GM12878 (cell line): ENCODE data around the gene KRT10. TPM values are rescaled to one million over a fixed set of nuclear protein-coding genes. Genes with fewer than 3 reads are reported as not detected.

ENCODE experiments used
- ATAC-seq: fragments of 200-7000 bp; cut with Tn5 transposase; 3 replicates; pipeline ENCODE4 v1.9.1; 2020; ENCODE audit warnings: mild to moderate bottlenecking, moderate library complexity
- BruUV-seq: library from RNA; stranded (reverse); fragments of 400-500 nt; replicated peaks from 2 replicates; lab custom pipeline; 2021; lab: Mats Ljungman, UMichigan
- CTCF ChIA-PET: fragments of 300-600 bp; sonication (Branson Sonifier 250); formaldehyde crosslinking; extraction: SDS; loops from one replicate; lab custom pipeline; 2021; ENCODE audit warnings: inconsistent platforms; lab: Yijun Ruan, JAX
- POLR2A ChIA-PET: fragments of 350-600 bp; formaldehyde crosslinking; extraction: SDS; loops from one replicate; lab custom pipeline; 2021; ENCODE audit warnings: inconsistent platforms; lab: Charles Lee
- RAD21 ChIA-PET: fragments of 300-600 bp; sonication (Branson Sonifier 250); formaldehyde crosslinking; loops from one replicate; lab custom pipeline; 2023; ENCODE audit warnings: antibody characterized with exemption; ENCODE audit not compliant: unreplicated experiment; lab: Charles Lee
- SMC1A ChIA-PET: fragments of 300-600 bp; sonication (Branson Sonifier 250); formaldehyde crosslinking; loops from one replicate; lab custom pipeline; 2023; ENCODE audit not compliant: unreplicated experiment, uncharacterized antibody; lab: Charles Lee
- DNase-seq: peaks from one replicate; pipeline ENCODE4 v3.0.0-alpha.2; 2011; ENCODE audit warnings: low read depth, low spot score
- FAIRE-seq: peaks from 3 replicates; lab custom pipeline; 2011; peaks lifted over from hg19 to GRCh38; lab: Jason Lieb, UNC
- H2AFZ ChIP-seq: 2 replicates; pipeline ENCODE4 v1.6.0; 2011; ENCODE audit warnings: low read depth, low read length, control low read depth; ENCODE audit not compliant: control insufficient read depth
- H3K27ac ChIP-seq: 2 replicates; pipeline ENCODE4 v1.5.1; 2011; ENCODE audit warnings: control low read depth; ENCODE audit not compliant: control insufficient read depth, insufficient read depth
- H3K27me3 ChIP-seq, 2 experiments: replicated peaks in 1 of 2; 2 replicates each; pipeline versions ENCODE4 v1.6.0 to v1.6.1; 2011; ENCODE audit warnings: low read length in 1 of 2; ENCODE audit not compliant: control insufficient read depth in 2 of 2, insufficient read depth in 2 of 2
- H3K36me3 ChIP-seq, 2 experiments: 2 replicates each; pipeline ENCODE4 v1.5.1; 2011; ENCODE audit warnings: low read length in 1 of 2; ENCODE audit not compliant: control insufficient read depth in 2 of 2, insufficient read depth in 2 of 2
- H3K4me1 ChIP-seq: 2 replicates; pipeline ENCODE4 v1.6.1; 2011; ENCODE audit warnings: mild to moderate bottlenecking, low read length, moderate library complexity, mixed read lengths; ENCODE audit not compliant: control insufficient read depth, insufficient read depth
- H3K4me2 ChIP-seq: 2 replicates; pipeline ENCODE4 v1.6.0; 2011; ENCODE audit warnings: control low read depth; ENCODE audit not compliant: control insufficient read depth, insufficient read depth
- H3K4me3 ChIP-seq: fragments of 200-600 bp; sonication (generic); 2 replicates; pipeline ENCODE4 v1.5.1; 2016
- H3K79me2 ChIP-seq: 2 replicates; pipeline ENCODE4 v1.6.0; 2011; ENCODE audit warnings: low read length; ENCODE audit not compliant: control insufficient read depth, insufficient read depth
- H3K9ac ChIP-seq: 2 replicates; pipeline ENCODE4 v1.8.0; 2011; ENCODE audit warnings: low read length, control low read depth, mixed read lengths; ENCODE audit not compliant: control insufficient read depth, insufficient read depth
- H3K9me3 ChIP-seq: replicated peaks from 3 replicates; pipeline ENCODE4 v1.5.1; 2011; ENCODE audit warnings: mild to moderate bottlenecking, low read length; ENCODE audit not compliant: control insufficient read depth, insufficient read depth
- H4K20me1 ChIP-seq: 2 replicates; pipeline ENCODE4 v1.6.0; 2011; ENCODE audit not compliant: control insufficient read depth, insufficient read depth
- EZH2 ChIP-seq: IDR thresholded peaks from 2 replicates; pipeline ENCODE4 v1.6.1; 2012; ENCODE audit warnings: low read depth, mild to moderate bottlenecking, control low read depth, inconsistent platforms, low read length, borderline replicate concordance; ENCODE audit not compliant: control insufficient read depth
- MXI1 ChIP-seq: fragments of 150-350 bp; IDR thresholded peaks from 2 replicates; pipeline ENCODE4 v1.6.1; 2011; ENCODE audit warnings: low read depth, mild to moderate bottlenecking, inconsistent platforms, low read length, improper control_type of control experiment
- MYB ChIP-seq: fragments of 150-350 bp; IDR thresholded peaks from 2 replicates; pipeline ENCODE4 v1.6.1; 2014; ENCODE audit warnings: mild to moderate bottlenecking, low read depth, low read length, borderline replicate concordance
- NR2F1 ChIP-seq: fragments of 450-650 bp; conservative IDR thresholded peaks from 2 replicates; pipeline ENCODE4 v1.6.1; 2017; ENCODE audit warnings: mild to moderate bottlenecking
- RAD51 ChIP-seq: fragments of 450-650 bp; IDR thresholded peaks from 2 replicates; pipeline ENCODE4 v1.6.1; 2016; ENCODE audit warnings: moderate library complexity, mild to moderate bottlenecking, inconsistent platforms
- SIN3A ChIP-seq: IDR thresholded peaks from 2 replicates; pipeline ENCODE4 v1.6.1; 2012; ENCODE audit warnings: low read depth, low read length, improper control_type of control experiment
- SMARCA5 ChIP-seq: fragments of 450-650 bp; IDR thresholded peaks from 2 replicates; pipeline ENCODE4 v1.6.1; 2017; ENCODE audit warnings: mild to moderate bottlenecking
- ZNF217 ChIP-seq: fragments of 450-650 bp; IDR thresholded peaks from 2 replicates; pipeline ENCODE4 v1.6.1; 2017; ENCODE audit warnings: antibody characterized with exemption, mild to moderate bottlenecking
- ZNF274 ChIP-seq: IDR thresholded peaks from one replicate; pipeline ENCODE4 v1.8.0; 2011; ENCODE audit not compliant: insufficient read length, insufficient read depth
- ZSCAN29 ChIP-seq: fragments of 450-650 bp; IDR thresholded peaks from 2 replicates; pipeline ENCODE4 v1.6.1; 2017; ENCODE audit warnings: mild to moderate bottlenecking, moderate library complexity
- WGBS: methylation state at CpG from one replicate; pipeline ENCODE4 v1.1.6; 2016; ENCODE audit warnings: low lambda C conversion rate; ENCODE audit not compliant: insufficient replicate concordance, insufficient coverage; ENCODE audit errors: missing lambda C conversion rate; 5-methylcytosine and 5-hydroxymethylcytosine counted together
- in situ Hi-C: fragments of 300-500 bp; cut with MboI; formaldehyde crosslinking; loops from 9 replicates; pipeline ENCODE4 v1.14.3; 2018; ENCODE audit warnings: mixed read lengths
- intact Hi-C: fragments of 100-400 bp; cut with micrococcal nuclease; formaldehyde crosslinking; loops from one replicate; pipeline ENCODE4 v1.14.2; 2022; ENCODE audit not compliant: unreplicated experiment
- polyA plus RNA-seq, 11 experiments: library from polyadenylated mRNA; depleted of rRNA in 4 of 11; unstranded in 6 of 11; stranded (reverse) in 5 of 11; fragments of >200 nt; fragmentation: Nextera tagmentation in 4 of 11; fragmentation: Illumina TruSeq in 1 of 11; extraction: Ambion mirVana in 4 of 11; extraction: Trizol in 1 of 11; gene quantifications; 1 replicate in 1 of 11; 2 replicates in 10 of 11; pipeline versions ENCODE4 v1.2.1 to v1.2.3, GENCODE V29; 2011 to 2016; ENCODE audit warnings: inconsistent platforms in 2 of 11, missing spikeins in 2 of 11, low read depth in 1 of 11
- total RNA-seq, 4 experiments: library from RNA; depleted of rRNA in 3 of 4; stranded (reverse); fragments of >200 nt in 3 of 4; fragmentation: Illumina TruSeq in 1 of 4; extraction: Trizol in 1 of 4; gene quantifications; 2 replicates each; pipeline versions ENCODE4 v1.2.1 to v1.2.3, GENCODE V29; 2013 to 2021
- TF ChIP-seq, protein P1 (sequence below): IDR thresholded peaks from 2 replicates; pipeline ENCODE4 v1.6.1; 2012; ENCODE audit warnings: improper control_type of control experiment, low read depth, low read length; ENCODE audit not compliant: insufficient replicate concordance
- TF ChIP-seq, protein P2 (sequence below): fragments of 450-650 bp; IDR thresholded peaks from 2 replicates; pipeline ENCODE4 v1.6.1; 2017; ENCODE audit warnings: low read depth, mild to moderate bottlenecking, moderate library complexity

KRT10 gene
- total and polyA plus RNA-seq, 10 of the 15 experiments (the other 5 are each of a cell fraction or from before 2014, with no cell fraction given) = 10.8 to 98.5 (median 23.9) TPM

DNA sequence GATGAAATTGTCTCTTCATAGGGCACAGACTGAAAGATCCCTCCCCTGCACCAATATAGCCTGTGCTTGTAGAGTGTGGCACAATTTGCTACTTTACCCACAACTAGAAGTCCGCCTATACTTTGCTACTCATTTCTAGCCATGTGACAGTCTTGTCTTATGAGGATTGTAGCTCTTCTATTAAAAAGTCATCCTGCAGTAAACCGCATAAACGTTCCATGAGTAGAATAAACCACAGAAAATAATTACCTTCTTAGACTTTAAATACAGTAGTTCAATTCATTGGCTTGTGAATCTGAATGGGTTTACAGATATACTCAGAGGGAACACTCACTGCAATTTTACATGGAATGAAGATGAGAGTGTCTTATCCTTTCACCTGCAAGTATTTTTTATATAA lies 44.4 kb downstream of the KRT10 start:
- POLR2A ChIA-PET = no interaction called here
- TF ChIP-seq SIN3A (no peak), RAD51 (no peak), ZSCAN29 (no peak), EZH2 (no peak)
- Histone ChIP-seq H3K27me3 (peaks cover 0 to 6% of the 10 kb centered on the region in 2 experiments; a peak in 1 of 4 replicates), H3K4me3 (no peak overlapping the region), H3K9me3 (no peaks in the 10 kb centered on the region), H3K4me2 (no peak overlapping the region), H2AFZ (no peak overlapping the region), H3K9ac (no peak overlapping the region), H4K20me1 (no peaks in the 10 kb centered on the region), H3K36me3 (no peaks in the 10 kb centered on the region), H3K79me2 (no peaks in the 10 kb centered on the region), H3K27ac (no peak overlapping the region), H3K4me1 (no peaks in the 10 kb centered on the region)
- DNase-seq (no peak), ATAC-seq (no peak), FAIRE-seq (no peak)
- 46% methylated on average over 3 of the region's 3 CpGs for WGBS
- no TSS peak for BruUV-seq
- RAD21 ChIA-PET = no interaction called here
- CTCF ChIA-PET = interaction anchor here (1.0 kb wide), 1 partner anchor 889 kb away, joined by 3 read pairs; no protein-coding TSS in a partner anchor
- SMC1A ChIA-PET = no interaction called here
- intact Hi-C loops = loop anchor here (5.0 kb wide), 1 partner anchor 101 kb away; no protein-coding TSS in a partner anchor
- in situ Hi-C loops = no loop called here

DNA sequence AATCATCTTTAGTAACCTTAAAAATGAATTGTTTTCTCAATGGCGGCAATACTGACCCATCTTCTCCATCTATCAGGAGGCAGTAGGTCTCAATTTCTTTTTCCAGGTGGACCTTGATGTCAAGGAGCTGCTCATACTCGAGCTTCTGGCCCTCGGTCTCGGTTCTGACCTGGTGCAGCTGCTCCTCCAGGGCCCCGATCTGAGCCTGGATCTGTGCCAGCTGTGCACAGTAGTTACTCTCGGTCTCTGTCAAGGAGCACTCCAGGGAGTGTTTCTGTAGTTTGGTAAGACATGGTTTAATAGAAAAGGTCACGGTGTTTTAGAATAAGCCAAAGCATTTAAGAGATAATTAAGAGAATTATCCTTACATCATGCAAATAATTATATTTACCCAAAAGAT lies 45.0 kb downstream of the KRT10 start:
- CTCF ChIA-PET = interaction anchor here (1.0 to 1.4 kb wide), 2 partner anchors 137 to 890 kb away, joined by 3 to 4 read pairs; no protein-coding TSS in a partner anchor
- ATAC-seq = no peak
- no peak for FAIRE-seq
- Histone ChIP-seq H3K4me3 (no peak overlapping the region), H3K4me2 (no peak overlapping the region), H2AFZ (no peak overlapping the region), H3K9ac (no peak overlapping the region), H3K4me1 (no peaks in the 10 kb centered on the region), H3K27me3 (peaks cover 0 to 6% of the 10 kb centered on the region in 2 experiments; a peak in 1 of 4 replicates), H3K36me3 (no peaks in the 10 kb centered on the region), H3K9me3 (no peaks in the 10 kb centered on the region), H4K20me1 (no peaks in the 10 kb centered on the region), H3K27ac (no peak overlapping the region), H3K79me2 (no peaks in the 10 kb centered on the region)
- POLR2A ChIA-PET = no interaction called here
- 21% methylated on average over 7 of the region's 7 CpGs for WGBS
- DNase-seq = no peak
- intact Hi-C loops = loop anchor here (5.0 kb wide), 1 partner anchor 100 kb away; no protein-coding TSS in a partner anchor
- RAD21 ChIA-PET = no interaction called here
- in situ Hi-C loops = no loop called here
- BruUV-seq = no TSS peak
- SMC1A ChIA-PET = no interaction called here
- no peak for TF ChIP-seq ZNF274
- TF ChIP-seq, protein P1, sequence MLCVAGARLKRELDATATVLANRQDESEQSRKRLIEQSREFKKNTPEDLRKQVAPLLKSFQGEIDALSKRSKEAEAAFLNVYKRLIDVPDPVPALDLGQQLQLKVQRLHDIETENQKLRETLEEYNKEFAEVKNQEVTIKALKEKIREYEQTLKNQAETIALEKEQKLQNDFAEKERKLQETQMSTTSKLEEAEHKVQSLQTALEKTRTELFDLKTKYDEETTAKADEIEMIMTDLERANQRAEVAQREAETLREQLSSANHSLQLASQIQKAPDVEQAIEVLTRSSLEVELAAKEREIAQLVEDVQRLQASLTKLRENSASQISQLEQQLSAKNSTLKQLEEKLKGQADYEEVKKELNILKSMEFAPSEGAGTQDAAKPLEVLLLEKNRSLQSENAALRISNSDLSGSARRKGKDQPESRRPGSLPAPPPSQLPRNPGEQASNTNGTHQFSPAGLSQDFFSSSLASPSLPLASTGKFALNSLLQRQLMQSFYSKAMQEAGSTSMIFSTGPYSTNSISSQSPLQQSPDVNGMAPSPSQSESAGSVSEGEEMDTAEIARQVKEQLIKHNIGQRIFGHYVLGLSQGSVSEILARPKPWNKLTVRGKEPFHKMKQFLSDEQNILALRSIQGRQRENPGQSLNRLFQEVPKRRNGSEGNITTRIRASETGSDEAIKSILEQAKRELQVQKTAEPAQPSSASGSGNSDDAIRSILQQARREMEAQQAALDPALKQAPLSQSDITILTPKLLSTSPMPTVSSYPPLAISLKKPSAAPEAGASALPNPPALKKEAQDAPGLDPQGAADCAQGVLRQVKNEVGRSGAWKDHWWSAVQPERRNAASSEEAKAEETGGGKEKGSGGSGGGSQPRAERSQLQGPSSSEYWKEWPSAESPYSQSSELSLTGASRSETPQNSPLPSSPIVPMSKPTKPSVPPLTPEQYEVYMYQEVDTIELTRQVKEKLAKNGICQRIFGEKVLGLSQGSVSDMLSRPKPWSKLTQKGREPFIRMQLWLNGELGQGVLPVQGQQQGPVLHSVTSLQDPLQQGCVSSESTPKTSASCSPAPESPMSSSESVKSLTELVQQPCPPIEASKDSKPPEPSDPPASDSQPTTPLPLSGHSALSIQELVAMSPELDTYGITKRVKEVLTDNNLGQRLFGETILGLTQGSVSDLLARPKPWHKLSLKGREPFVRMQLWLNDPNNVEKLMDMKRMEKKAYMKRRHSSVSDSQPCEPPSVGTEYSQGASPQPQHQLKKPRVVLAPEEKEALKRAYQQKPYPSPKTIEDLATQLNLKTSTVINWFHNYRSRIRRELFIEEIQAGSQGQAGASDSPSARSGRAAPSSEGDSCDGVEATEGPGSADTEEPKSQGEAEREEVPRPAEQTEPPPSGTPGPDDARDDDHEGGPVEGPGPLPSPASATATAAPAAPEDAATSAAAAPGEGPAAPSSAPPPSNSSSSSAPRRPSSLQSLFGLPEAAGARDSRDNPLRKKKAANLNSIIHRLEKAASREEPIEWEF = no peak
- TF ChIP-seq, protein P2, sequence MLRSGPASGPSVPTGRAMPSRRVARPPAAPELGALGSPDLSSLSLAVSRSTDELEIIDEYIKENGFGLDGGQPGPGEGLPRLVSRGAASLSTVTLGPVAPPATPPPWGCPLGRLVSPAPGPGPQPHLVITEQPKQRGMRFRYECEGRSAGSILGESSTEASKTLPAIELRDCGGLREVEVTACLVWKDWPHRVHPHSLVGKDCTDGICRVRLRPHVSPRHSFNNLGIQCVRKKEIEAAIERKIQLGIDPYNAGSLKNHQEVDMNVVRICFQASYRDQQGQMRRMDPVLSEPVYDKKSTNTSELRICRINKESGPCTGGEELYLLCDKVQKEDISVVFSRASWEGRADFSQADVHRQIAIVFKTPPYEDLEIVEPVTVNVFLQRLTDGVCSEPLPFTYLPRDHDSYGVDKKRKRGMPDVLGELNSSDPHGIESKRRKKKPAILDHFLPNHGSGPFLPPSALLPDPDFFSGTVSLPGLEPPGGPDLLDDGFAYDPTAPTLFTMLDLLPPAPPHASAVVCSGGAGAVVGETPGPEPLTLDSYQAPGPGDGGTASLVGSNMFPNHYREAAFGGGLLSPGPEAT = no peak
- TF ChIP-seq ZNF217 = no peak
- no peak for TF ChIP-seq MXI1
- no peak for TF ChIP-seq MYB
- TF ChIP-seq SMARCA5 = no peak
- TF ChIP-seq NR2F1 = no peak
